H9 (cell line): ENCODE measurements around the gene MCF2L2. TPM values are rescaled to one million over a fixed set of nuclear protein-coding genes. Genes with fewer than 3 reads are reported as not detected.

ENCODE experiments used
- DNase-seq: peaks from one replicate; pipeline ENCODE4 v3.0.0-alpha.2; 2017
- H2AFZ ChIP-seq: one replicate; pipeline ENCODE4 v1.6.1; 2013; ENCODE audit warnings: mild to moderate bottlenecking, low read length, control low read depth, moderate library complexity
- H2AK5ac ChIP-seq: 2 replicates; pipeline ENCODE4 v1.6.1; 2013; ENCODE audit warnings: low read length, control low read depth, mixed read lengths; ENCODE audit not compliant: insufficient read length
- H2BK120ac ChIP-seq: one replicate; pipeline ENCODE4 v1.6.1; 2013; ENCODE audit warnings: low read depth, mild to moderate bottlenecking, low read length, control low read depth, inconsistent platforms; ENCODE audit not compliant: poor library complexity, severe bottlenecking
- H2BK12ac ChIP-seq: 2 replicates; pipeline ENCODE4 v1.6.1; 2013; ENCODE audit warnings: low read length, control low read depth, mixed read lengths, low read depth; ENCODE audit not compliant: insufficient read length
- H2BK15ac ChIP-seq: 2 replicates; pipeline ENCODE4 v1.6.1; 2013; ENCODE audit warnings: low read depth, low read length, control low read depth
- H2BK20ac ChIP-seq: one replicate; pipeline ENCODE4 v1.6.1; 2013; ENCODE audit warnings: low read depth, mild to moderate bottlenecking, low read length, control low read depth, inconsistent platforms; ENCODE audit not compliant: poor library complexity, severe bottlenecking
- H2BK5ac ChIP-seq: 2 replicates; pipeline ENCODE4 v1.6.1; 2013; ENCODE audit warnings: low read length, control low read depth, mixed read lengths; ENCODE audit not compliant: insufficient read length
- H3K14ac ChIP-seq: 2 replicates; pipeline ENCODE4 v1.6.1; 2013; ENCODE audit warnings: low read length, control low read depth; ENCODE audit not compliant: insufficient read depth
- H3K18ac ChIP-seq: 2 replicates; pipeline ENCODE4 v1.6.1; 2013; ENCODE audit warnings: low read depth, mild to moderate bottlenecking, mixed read lengths, low read length, control low read depth; ENCODE audit not compliant: insufficient read length
- H3K23ac ChIP-seq: 2 replicates; pipeline ENCODE4 v1.6.1; 2013; ENCODE audit warnings: low read length, control low read depth, mixed read lengths, low read depth; ENCODE audit not compliant: insufficient read length
- H3K23me2 ChIP-seq: 2 replicates; pipeline ENCODE4 v1.6.1; 2013; ENCODE audit warnings: low read depth, mild to moderate bottlenecking, mixed read lengths, low read length, control low read depth; ENCODE audit not compliant: insufficient read length, poor library complexity, severe bottlenecking
- H3K27ac ChIP-seq: 2 replicates; pipeline ENCODE4 v1.5.1; 2013; ENCODE audit warnings: low read length, control low read depth, mixed read lengths, low read depth; ENCODE audit not compliant: insufficient read length
- H3K27me3 ChIP-seq: 2 replicates; pipeline ENCODE4 v1.6.1; 2013; ENCODE audit warnings: low read length, control low read depth, inconsistent platforms; ENCODE audit not compliant: insufficient read depth
- H3K4ac ChIP-seq: 2 replicates; pipeline ENCODE4 v1.6.1; 2013; ENCODE audit warnings: low read depth, mild to moderate bottlenecking, control low read depth, inconsistent platforms, low read length, moderate library complexity
- H3K4me1 ChIP-seq: 2 replicates; pipeline ENCODE4 v1.6.1; 2013; ENCODE audit warnings: low read length, control low read depth, inconsistent platforms; ENCODE audit not compliant: insufficient read depth
- H3K4me2 ChIP-seq: 2 replicates; pipeline ENCODE4 v1.6.1; 2013; ENCODE audit warnings: low read length, control low read depth, mixed read lengths; ENCODE audit not compliant: insufficient read length, insufficient read depth
- H3K56ac ChIP-seq: 2 replicates; pipeline ENCODE4 v1.6.1; 2013; ENCODE audit warnings: low read depth, mild to moderate bottlenecking, mixed read lengths, low read length, control low read depth; ENCODE audit not compliant: insufficient read length
- H3K79me1 ChIP-seq: 2 replicates; pipeline ENCODE4 v1.6.1; 2013; ENCODE audit warnings: low read depth, mild to moderate bottlenecking, moderate library complexity, low read length, control low read depth, inconsistent platforms; ENCODE audit not compliant: insufficient read depth, poor library complexity, severe bottlenecking
- H3K79me2 ChIP-seq: 2 replicates; pipeline ENCODE4 v1.6.1; 2013; ENCODE audit warnings: low read length, control low read depth, inconsistent platforms; ENCODE audit not compliant: insufficient read depth
- H3K9ac ChIP-seq: 2 replicates; pipeline ENCODE4 v1.6.1; 2013; ENCODE audit warnings: low read length, control low read depth, mixed read lengths; ENCODE audit not compliant: insufficient read length; ENCODE audit errors: extremely low read depth
- H3K9me3 ChIP-seq: one replicate; pipeline ENCODE4 v1.6.1; 2013; ENCODE audit warnings: low read depth, low read length, inconsistent platforms; ENCODE audit not compliant: control insufficient read depth
- H3T11ph ChIP-seq: one replicate; pipeline ENCODE4 v1.6.1; 2013; ENCODE audit warnings: mild to moderate bottlenecking, low read length, control low read depth, inconsistent platforms
- H4K20me1 ChIP-seq: one replicate; pipeline ENCODE4 v1.6.1; 2013; ENCODE audit not compliant: control insufficient read depth, insufficient read length, insufficient read depth
- H4K5ac ChIP-seq: 2 replicates; pipeline ENCODE4 v1.6.1; 2013; ENCODE audit warnings: low read depth, mild to moderate bottlenecking, mixed read lengths, low read length, control low read depth; ENCODE audit not compliant: insufficient read length
- H4K8ac ChIP-seq: replicated peaks from 2 replicates; pipeline ENCODE4 v1.6.1; 2013; ENCODE audit warnings: low read length, control low read depth, mixed read lengths, low read depth; ENCODE audit not compliant: insufficient read length
- H4K91ac ChIP-seq: 2 replicates; pipeline ENCODE4 v1.6.1; 2013; ENCODE audit warnings: low read depth, mild to moderate bottlenecking, moderate library complexity, mixed read lengths, low read length, control low read depth; ENCODE audit not compliant: insufficient read length
- H3K27ac Mint-ChIP-seq, 3 experiments: 2 replicates in 2 of 3; 3 replicates in 1 of 3; pipeline ENCODE4 v1.8.0; 2020 to 2021; ENCODE audit warnings: mixed read lengths in 3 of 3, mild to moderate bottlenecking in 1 of 3, moderate library complexity in 1 of 3
- H3K27me3 Mint-ChIP-seq: 2 replicates; pipeline ENCODE4 v1.8.0; 2021; ENCODE audit warnings: low read depth, mild to moderate bottlenecking, moderate library complexity, mixed read lengths
- H3K36me3 Mint-ChIP-seq, 3 experiments: 2 replicates in 2 of 3; 3 replicates in 1 of 3; pipeline ENCODE4 v1.8.0; 2020 to 2021; ENCODE audit warnings: low read depth in 3 of 3, mixed read lengths in 3 of 3; ENCODE audit not compliant: insufficient read depth in 1 of 3
- H3K4me1 Mint-ChIP-seq, 2 experiments: 2 replicates each; pipeline ENCODE4 v1.8.0; 2020; ENCODE audit warnings: mixed read lengths in 2 of 2
- H3K4me3 Mint-ChIP-seq, 2 experiments: 2 replicates in 1 of 2; 3 replicates in 1 of 2; pipeline ENCODE4 v1.8.0; 2020 to 2021; ENCODE audit warnings: mild to moderate bottlenecking in 2 of 2, mixed read lengths in 2 of 2, moderate library complexity in 1 of 2
- H3K9me3 Mint-ChIP-seq, 2 experiments: 2 replicates in 1 of 2; 3 replicates in 1 of 2; pipeline ENCODE4 v1.8.0; 2020; ENCODE audit warnings: mild to moderate bottlenecking in 2 of 2, mixed read lengths in 2 of 2, moderate library complexity in 1 of 2
- WGBS: extraction: QIAGEN DNeasy Blood & Tissue Kit; methylation state at CpG from one replicate; pipeline ENCODE4 v1.1.7; 2013; ENCODE audit warnings: missing lambda C conversion rate, low lambda C conversion rate, mixed read lengths; ENCODE audit not compliant: insufficient read length; ENCODE audit errors: extremely low coverage; 5-methylcytosine and 5-hydroxymethylcytosine counted together
- total RNA-seq: library from RNA; stranded (reverse); gene quantifications from 2 replicates; pipeline ENCODE4 v1.2.1, GENCODE V29; 2021
- TF ChIP-seq, protein P1 (sequence below): fragments of 200-600 bp; sonication (generic); conservative IDR thresholded peaks from 3 replicates; pipeline ENCODE4 v1.8.0; 2021; ENCODE audit warnings: antibody characterized with exemption, mild to moderate bottlenecking

Gene MCF2L2
- total RNA-seq, 1 experiment from 2014 or later = 6.4 TPM

DNA sequence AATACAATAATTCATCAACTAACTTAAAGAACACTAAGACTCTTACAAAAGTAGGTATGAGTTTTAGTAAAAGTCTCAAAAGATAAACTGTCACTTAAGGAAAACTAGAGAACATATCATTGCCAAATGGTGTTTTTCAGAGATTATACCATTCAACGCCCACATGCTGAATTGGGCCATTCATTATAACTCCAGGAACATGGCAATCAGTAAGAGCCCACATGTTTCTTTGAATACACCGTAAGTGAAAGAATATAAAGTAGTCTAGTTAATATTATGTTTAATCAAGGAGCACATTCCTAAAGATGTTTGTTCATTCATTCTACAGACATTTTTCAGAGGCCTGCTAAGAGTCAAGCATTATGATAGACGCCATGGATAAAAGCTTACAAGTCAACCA, 152.5 kb downstream of the MCF2L2 start:
- Histone ChIP-seq H2BK5ac (no peak overlapping the region), H2BK120ac (no peak overlapping the region), H3K4me2 (no peak overlapping the region), H3K4me1 (no peaks in the 10 kb centered on the region), H3K14ac (no peak overlapping the region), H3K23me2 (no peaks in the 10 kb centered on the region), H3K4ac (no peak overlapping the region), H4K8ac (no peak overlapping the region), H2BK12ac (no peak overlapping the region), H3K27me3 (no peaks in the 10 kb centered on the region), H2AK5ac (no peak overlapping the region), H4K91ac (no peak overlapping the region), H3T11ph (no peak overlapping the region), H2BK15ac (no peak overlapping the region), H4K5ac (no peak overlapping the region), H3K79me1 (no peaks in the 10 kb centered on the region), H3K9ac (no peak overlapping the region), H3K27ac (no peak overlapping the region), H3K9me3 (no peaks in the 10 kb centered on the region), H3K18ac (no peak overlapping the region), H3K23ac (no peak overlapping the region), H3K79me2 (no peaks in the 10 kb centered on the region), H3K56ac (no peak overlapping the region), H4K20me1 (no peaks in the 10 kb centered on the region), H2BK20ac (no peak overlapping the region), H2AFZ (no peak overlapping the region)
- no CpG with 5 or more reads among the region's 3 CpGs for WGBS
- DNase-seq = no peak
- no peak overlapping the region for H3K27ac Mint-ChIP-seq
- H3K9me3 Mint-ChIP-seq = no peaks in the 10 kb centered on the region
- no peak overlapping the region for H3K4me3 Mint-ChIP-seq
- peaks cover 0 to 3% (median 0%) of the 10 kb centered on the region in 3 experiments; a peak in 2 of 7 replicates for H3K36me3 Mint-ChIP-seq
- no peaks in the 10 kb centered on the region for H3K27me3 Mint-ChIP-seq
- peaks cover under 1% of the 10 kb centered on the region in 2 experiments; a peak in 2 of 4 replicates for H3K4me1 Mint-ChIP-seq
- TF ChIP-seq, protein P1, sequence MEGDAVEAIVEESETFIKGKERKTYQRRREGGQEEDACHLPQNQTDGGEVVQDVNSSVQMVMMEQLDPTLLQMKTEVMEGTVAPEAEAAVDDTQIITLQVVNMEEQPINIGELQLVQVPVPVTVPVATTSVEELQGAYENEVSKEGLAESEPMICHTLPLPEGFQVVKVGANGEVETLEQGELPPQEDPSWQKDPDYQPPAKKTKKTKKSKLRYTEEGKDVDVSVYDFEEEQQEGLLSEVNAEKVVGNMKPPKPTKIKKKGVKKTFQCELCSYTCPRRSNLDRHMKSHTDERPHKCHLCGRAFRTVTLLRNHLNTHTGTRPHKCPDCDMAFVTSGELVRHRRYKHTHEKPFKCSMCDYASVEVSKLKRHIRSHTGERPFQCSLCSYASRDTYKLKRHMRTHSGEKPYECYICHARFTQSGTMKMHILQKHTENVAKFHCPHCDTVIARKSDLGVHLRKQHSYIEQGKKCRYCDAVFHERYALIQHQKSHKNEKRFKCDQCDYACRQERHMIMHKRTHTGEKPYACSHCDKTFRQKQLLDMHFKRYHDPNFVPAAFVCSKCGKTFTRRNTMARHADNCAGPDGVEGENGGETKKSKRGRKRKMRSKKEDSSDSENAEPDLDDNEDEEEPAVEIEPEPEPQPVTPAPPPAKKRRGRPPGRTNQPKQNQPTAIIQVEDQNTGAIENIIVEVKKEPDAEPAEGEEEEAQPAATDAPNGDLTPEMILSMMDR = no peak
